Sigmoid colon (tissue), 4 donors: ENCODE data around the gene MISP3.

Experiments
- CTCF ChIP-seq, 4 experiments: fragments of 450-650 bp in 3 of 4; fragments of 200-600 bp in 1 of 4; IDR thresholded peaks; one replicate each; pipeline ENCODE4 v1.5.1; 2016 to 2019; ENCODE audit warnings: antibody characterized with exemption in 4 of 4, mild to moderate bottlenecking in 3 of 4, moderate library complexity in 2 of 4
- EP300 ChIP-seq, 4 donors: sonication (generic); formaldehyde crosslinking; IDR thresholded peaks; one replicate each; pipeline ENCODE4 v1.6.1; 2017; ENCODE audit warnings: antibody characterized with exemption in 4 of 4
- POLR2A ChIP-seq, 2 donors: fragments of 450-650 bp; IDR thresholded peaks; one replicate each; pipeline ENCODE4 v1.6.1; 2016; ENCODE audit warnings: antibody characterized with exemption in 2 of 2, mild to moderate bottlenecking in 2 of 2, moderate library complexity in 2 of 2

GRCh38 chr19:14058182-14059092 lies 14.1 kb upstream of the MISP3 start:
- TF ChIP-seq POLR2A (IDR thresholded peaks at IDR 0.05) (no peak), CTCF (IDR thresholded peaks at IDR 0.05) (no peak), EP300 (IDR thresholded peaks at IDR 0.05) (no peak)
